ENCODE data around the gene PHTF1.

The PHTF1 gene

GRCh38 chr1:113759333-113760101 lies at the start of gene PHTF1:
PHTF1 (minus strand) TSS chr1:113759486; CDS start chr1:113758703, 783 bp downstream.
- intact Hi-C loops (cut with DNase I): loop anchor here (5.0 kb wide), 1 partner anchor 53 kb away; the partner anchor contains the start of gene RSBN1
- peak; percentile 29 to 93 (median 57) for DNase-seq

- intact Hi-C loops (cut with DNase I): no loop called here
- no peak for DNase-seq
Measured at GRCh38 chr1:113808450-113809195, 49.3 kb upstream of the PHTF1 start.

- no peak for DNase-seq
- intact Hi-C loops (cut with DNase I): no loop called here
Measured at GRCh38 chr1:113805639-113806038, 46.4 kb upstream of the PHTF1 start.

DNA sequence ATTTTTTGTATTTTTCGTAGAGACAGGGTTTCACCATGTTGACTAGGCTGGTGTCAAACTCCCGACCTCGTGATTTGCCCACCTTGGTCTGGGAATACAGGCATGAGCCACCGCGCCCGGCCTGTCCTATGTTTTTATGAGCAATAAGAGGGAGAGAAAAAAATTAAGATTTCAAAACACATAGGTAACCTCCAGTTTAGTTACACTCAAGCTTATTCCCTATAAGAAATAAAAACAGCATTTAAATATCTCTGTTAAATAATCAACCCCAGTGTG lies 45.9 kb upstream of the PHTF1 start:
- DNase-seq: peak in 2 of 10 donors; percentile 47 to 57
- intact Hi-C loops (cut with DNase I): no loop called here

- intact Hi-C loops (cut with DNase I): no loop called here
- no peak for DNase-seq
Measured at GRCh38 chr1:113804421-113805255, 45.4 kb upstream of the PHTF1 start.

- intact Hi-C loops (cut with DNase I): no loop called here
- DNase-seq: no peak
Measured at GRCh38 chr1:113802367-113803007, 43.2 kb upstream of the PHTF1 start.

GRCh38 chr1:113800487-113800886 lies 41.2 kb upstream of the PHTF1 start:
- intact Hi-C loops (cut with DNase I): no loop called here
- DNase-seq: no peak

DNA sequence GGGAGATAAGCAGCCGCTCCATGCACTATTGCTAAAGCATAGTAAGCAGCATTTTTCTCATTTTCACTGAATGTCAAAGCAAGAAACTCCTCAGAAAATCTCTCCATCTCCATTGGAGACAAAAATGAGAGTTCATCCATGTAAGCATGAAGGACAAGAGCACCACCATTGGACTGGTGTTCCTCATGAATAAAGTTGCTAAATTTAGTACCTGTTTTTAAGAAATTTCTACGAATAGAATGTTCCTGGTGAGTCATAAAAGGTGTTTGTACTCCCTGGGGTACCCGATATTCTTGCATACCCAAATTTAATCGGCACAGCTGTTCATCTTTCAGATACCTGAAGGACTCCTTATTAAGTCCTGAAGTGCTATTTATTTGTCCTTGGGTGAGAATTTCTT lies 38.2 kb upstream of the PHTF1 start:
- no peak for DNase-seq
- intact Hi-C loops (cut with DNase I): no loop called here

- intact Hi-C loops (cut with DNase I): no loop called here
- DNase-seq: no peak
Measured at GRCh38 chr1:113793878-113794834, 34.9 kb upstream of the PHTF1 start.

- DNase-seq: no peak
- intact Hi-C loops (cut with DNase I): no loop called here
Measured at GRCh38 chr1:113792986-113793385, 33.7 kb upstream of the PHTF1 start.

- no peak for DNase-seq
- intact Hi-C loops (cut with DNase I): no loop called here
Measured at GRCh38 chr1:113792471-113792870, 33.2 kb upstream of the PHTF1 start.

DNA sequence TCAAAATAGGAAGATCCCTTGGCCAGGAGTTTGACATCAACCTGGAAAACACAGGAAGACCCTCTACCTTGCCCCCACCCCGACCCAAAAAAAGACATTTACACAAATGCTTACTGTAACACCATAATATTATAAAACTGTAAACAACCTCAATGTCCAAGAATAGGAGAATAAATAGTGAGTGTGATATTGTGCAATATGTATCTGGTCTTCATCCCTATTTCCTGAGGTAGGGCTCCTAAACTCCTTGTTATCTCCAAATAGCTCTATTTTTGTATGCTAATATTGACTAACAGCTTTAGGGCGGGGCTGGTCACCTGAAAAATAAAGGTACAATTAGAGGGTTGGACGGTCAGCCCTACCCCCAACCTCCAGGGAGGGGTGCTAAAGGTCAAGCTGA lies 29.5 kb upstream of the PHTF1 start:
- DNase-seq: no peak
- intact Hi-C loops (cut with DNase I): no loop called here

GRCh38 chr1:113787663-113788062 lies 28.4 kb upstream of the PHTF1 start:
- DNase-seq: no peak
- intact Hi-C loops (cut with DNase I): no loop called here

- DNase-seq: no peak
- intact Hi-C loops (cut with DNase I): no loop called here
Measured at GRCh38 chr1:113786069-113786468, 26.8 kb upstream of the PHTF1 start.

DNA sequence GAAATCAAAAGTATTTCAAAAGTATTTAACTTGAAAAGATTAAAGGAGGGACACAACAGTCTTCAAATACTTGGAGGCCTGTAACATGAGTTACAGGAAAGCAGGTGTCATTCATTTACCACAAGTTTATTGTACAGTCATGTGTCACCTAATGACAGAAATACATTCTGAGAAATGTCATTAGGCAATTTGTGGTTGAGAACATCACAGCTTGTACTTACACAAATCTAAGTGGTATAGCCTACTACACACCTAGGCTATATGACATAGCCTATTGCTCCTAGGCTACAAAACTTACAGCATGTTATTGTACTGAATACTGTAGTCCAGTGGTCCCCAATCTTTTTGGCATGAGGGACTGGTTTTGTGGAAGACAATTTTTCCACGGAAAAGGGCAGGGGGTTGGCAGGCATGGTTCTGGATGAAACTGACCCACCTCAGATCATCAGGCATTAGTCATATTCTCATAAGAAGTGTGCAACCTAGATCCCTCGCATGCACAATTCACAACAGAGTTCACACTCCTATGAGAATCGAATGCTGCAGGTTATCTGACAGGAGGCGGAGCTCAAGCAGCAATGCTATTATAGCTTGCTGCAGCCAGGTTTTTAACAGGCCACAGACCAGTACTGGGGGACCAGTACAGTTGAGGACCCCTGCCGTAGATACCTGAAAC lies 25.0 kb upstream of the PHTF1 start:
- intact Hi-C loops (cut with DNase I): no loop called here
- no peak for DNase-seq

DNA sequence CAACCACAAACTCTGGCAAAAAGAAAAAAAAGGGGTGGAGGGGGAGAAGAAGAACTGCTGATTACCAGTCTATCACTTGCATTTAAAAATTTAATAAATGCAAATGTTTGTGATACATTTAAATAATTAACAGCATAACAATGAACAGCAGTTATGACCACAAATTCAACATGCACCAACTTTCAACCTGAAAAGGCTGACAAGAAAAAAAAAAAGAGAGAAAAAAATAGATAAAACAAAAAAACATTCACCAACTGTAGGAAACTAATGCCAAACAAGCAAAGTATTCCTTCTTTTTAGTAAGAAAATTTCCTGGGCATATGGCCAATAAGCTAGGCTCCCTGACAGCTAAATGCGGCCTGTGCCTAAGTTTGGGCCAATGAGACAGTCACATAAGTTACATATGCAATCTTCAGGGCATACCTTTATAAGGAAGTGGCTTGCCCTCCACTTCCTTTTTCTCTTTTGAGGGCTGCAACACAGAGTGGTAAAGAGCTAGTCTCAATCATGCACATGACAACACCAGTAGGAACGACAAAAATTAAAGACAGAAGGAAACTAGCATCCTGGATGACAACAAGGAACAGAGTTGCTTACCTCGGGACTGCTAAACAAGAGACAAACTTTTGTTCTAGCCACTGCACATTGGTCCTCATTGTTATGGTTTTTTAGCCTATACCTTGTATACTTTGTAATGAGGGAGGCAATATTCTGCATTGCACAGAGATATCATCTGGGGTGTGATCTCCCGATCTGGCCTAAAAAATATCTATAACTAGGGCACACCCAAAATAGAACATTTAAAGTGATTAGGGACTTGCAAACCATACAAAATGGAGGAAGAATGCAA lies 24.2 kb upstream of the PHTF1 start:
- DNase-seq: no peak
- intact Hi-C loops (cut with DNase I): no loop called here

DNA sequence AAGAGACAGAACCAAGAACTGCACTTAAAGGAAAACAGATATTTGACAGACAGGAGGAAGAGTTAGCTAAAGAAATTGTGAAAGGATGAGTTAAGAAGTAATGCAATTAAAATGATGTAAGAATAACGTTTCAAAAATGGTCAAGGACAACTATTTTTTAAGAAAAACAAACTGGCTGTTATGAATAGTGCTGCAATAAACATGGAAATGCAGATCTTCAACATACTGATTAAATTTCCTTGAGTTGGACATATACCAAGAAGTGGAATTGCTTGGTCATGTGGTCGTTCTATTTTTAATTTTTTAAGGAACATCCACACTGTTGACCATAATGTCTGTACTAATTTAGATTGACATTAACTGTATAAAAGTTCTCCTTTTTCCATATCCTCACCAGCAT lies 23.1 kb upstream of the PHTF1 start:
- no peak for DNase-seq
- intact Hi-C loops (cut with DNase I): no loop called here

Measured in posterior cingulate gyrus (tissue), 11 donors.